ENCODE results near the gene MORN5.

The MORN5 gene

GRCh38 chr9:122128969-122129343, 30.8 kb upstream of the MORN5 start:
- Histone ChIP-seq H2AFZ (ENCODE audit: low read depth) (no peak overlapping the region), H3K4me1 (ENCODE audit: low read depth, poor library complexity, severe bottlenecking) (no peaks in the 10 kb centered on the region), H4K20me1 (ENCODE audit: insufficient read depth) (no peaks in the 10 kb centered on the region), H3K9ac (no peak overlapping the region), H3K4me3 (IDR thresholded peaks at IDR 0.05; ENCODE audit: insufficient read depth, low read depth, low read length) (no peak overlapping the region), H3K27ac (no peak overlapping the region), H3K27me3 (ENCODE audit: insufficient read depth, low read depth) (no peaks in the 10 kb centered on the region), H3K4me2 (no peak overlapping the region), H3K79me2 (ENCODE audit: insufficient read depth, low read depth) (no peaks in the 10 kb centered on the region), H3K36me3 (ENCODE audit: insufficient read depth) (no peaks in the 10 kb centered on the region)
- no peak for TF ChIP-seq CTCF (conservative IDR thresholded peaks at IDR 0.05; ENCODE audit: low read depth, low read length)

GRCh38 chr9:122129969-122130368, 29.7 kb upstream of the MORN5 start:
- TF ChIP-seq CTCF (conservative IDR thresholded peaks at IDR 0.05; ENCODE audit: low read depth, low read length) = no peak
- Histone ChIP-seq H3K4me1 (ENCODE audit: low read depth, poor library complexity, severe bottlenecking) (no peaks in the 10 kb centered on the region), H3K9ac (no peak overlapping the region), H3K4me3 (IDR thresholded peaks at IDR 0.05; ENCODE audit: insufficient read depth, low read depth, low read length) (no peak overlapping the region), H3K27me3 (ENCODE audit: insufficient read depth, low read depth) (no peaks in the 10 kb centered on the region), H3K79me2 (ENCODE audit: insufficient read depth, low read depth) (no peaks in the 10 kb centered on the region), H3K36me3 (ENCODE audit: insufficient read depth) (no peaks in the 10 kb centered on the region), H2AFZ (ENCODE audit: low read depth) (no peak overlapping the region), H4K20me1 (ENCODE audit: insufficient read depth) (no peaks in the 10 kb centered on the region), H3K4me2 (no peak overlapping the region), H3K27ac (no peak overlapping the region)

- no peaks in the 10 kb centered on the region for H4K20me1 ChIP-seq (ENCODE audit: insufficient read depth)
- no peak overlapping the region for H3K9ac ChIP-seq
- H3K36me3 ChIP-seq (ENCODE audit: insufficient read depth) = no peaks in the 10 kb centered on the region
- no peak overlapping the region for H2AFZ ChIP-seq (ENCODE audit: low read depth)
- TF ChIP-seq CTCF (conservative IDR thresholded peaks at IDR 0.05; ENCODE audit: low read depth, low read length) = no peak
- H3K4me2 ChIP-seq = no peak overlapping the region
- no peak overlapping the region for H3K4me3 ChIP-seq (IDR thresholded peaks at IDR 0.05; ENCODE audit: insufficient read depth, low read depth, low read length)
- H3K27ac ChIP-seq = no peak overlapping the region
- H3K79me2 ChIP-seq (ENCODE audit: insufficient read depth, low read depth) = no peaks in the 10 kb centered on the region
- H3K27me3 ChIP-seq (ENCODE audit: insufficient read depth, low read depth) = no peaks in the 10 kb centered on the region
- H3K4me1 ChIP-seq (ENCODE audit: low read depth, poor library complexity, severe bottlenecking) = no peaks in the 10 kb centered on the region
These were observed 28.9 kb upstream of the MORN5 start for GRCh38 chr9:122130837-122131236.

- H3K4me2 ChIP-seq = no peak overlapping the region
- H3K9ac ChIP-seq = no peak overlapping the region
- no peaks in the 10 kb centered on the region for H3K36me3 ChIP-seq (ENCODE audit: insufficient read depth)
- H4K20me1 ChIP-seq (ENCODE audit: insufficient read depth) = no peaks in the 10 kb centered on the region
- no peaks in the 10 kb centered on the region for H3K79me2 ChIP-seq (ENCODE audit: insufficient read depth, low read depth)
- H3K27me3 ChIP-seq (ENCODE audit: insufficient read depth, low read depth) = no peaks in the 10 kb centered on the region
- no peak overlapping the region for H3K27ac ChIP-seq
- H2AFZ ChIP-seq (ENCODE audit: low read depth) = no peak overlapping the region
- no peaks in the 10 kb centered on the region for H3K4me1 ChIP-seq (ENCODE audit: low read depth, poor library complexity, severe bottlenecking)
- TF ChIP-seq CTCF (conservative IDR thresholded peaks at IDR 0.05; ENCODE audit: low read depth, low read length) = no peak
- no peak overlapping the region for H3K4me3 ChIP-seq (IDR thresholded peaks at IDR 0.05; ENCODE audit: insufficient read depth, low read depth, low read length)
These were observed 28.2 kb upstream of the MORN5 start for GRCh38 chr9:122131401-122132001.

Data from KMS-11 (cell line).